ENCODE data around the gene TAPBPL.

TAPBPL gene

GRCh38 chr12:6435961-6436715, 15.7 kb upstream of the TAPBPL start:
- DNase-seq (ENCODE audit: low read depth in 2 of 3, low spot score in 2 of 3), result no peak

GRCh38 chr12:6437586-6437985, 14.3 kb upstream of the TAPBPL start:
- DNase-seq (ENCODE audit: low read depth in 2 of 3, low spot score in 2 of 3), result no peak

DNA sequence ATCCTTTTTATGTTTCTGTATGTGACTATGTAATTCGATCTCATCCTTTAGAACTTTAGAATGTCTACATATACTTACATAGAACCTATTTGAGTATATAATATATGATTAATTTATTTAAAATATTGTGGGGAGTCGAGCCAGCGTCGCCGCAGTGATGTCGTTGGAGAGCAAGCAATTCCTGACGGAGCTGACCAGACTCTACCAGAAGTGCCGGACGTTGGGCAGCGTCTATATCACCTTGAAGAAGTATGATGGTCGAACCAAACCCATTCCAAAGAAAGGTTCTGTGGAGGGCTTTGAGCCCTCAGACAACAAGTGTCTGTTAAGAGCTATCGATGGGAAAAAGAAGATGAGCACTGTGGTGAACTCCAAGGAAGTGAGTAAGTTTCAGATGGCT, 13.5 kb upstream of the TAPBPL start:
- DNase-seq (ENCODE audit: low read depth in 2 of 3, low spot score in 2 of 3), result no peak

DNA sequence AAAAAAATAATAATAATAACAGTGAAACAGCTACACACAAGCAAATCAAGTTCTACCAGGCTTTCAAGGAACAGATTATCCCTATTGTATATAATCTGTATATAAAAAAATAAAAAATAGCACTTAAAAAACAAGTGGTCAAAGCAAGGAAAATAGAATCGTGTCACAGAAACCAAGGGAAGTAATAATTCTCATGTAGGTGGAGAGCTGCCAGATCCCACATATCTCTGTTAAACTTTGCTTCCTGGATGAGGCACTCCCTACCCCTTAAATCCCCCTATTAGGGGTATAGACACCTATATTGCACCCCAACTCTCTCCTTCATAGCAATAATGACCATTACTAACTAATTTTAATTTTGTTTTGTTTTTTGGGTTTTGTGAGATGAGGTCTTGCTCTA, 11.5 kb upstream of the TAPBPL start:
- no peak for DNase-seq (ENCODE audit: low read depth in 2 of 3, low spot score in 2 of 3)

- no peak for DNase-seq (ENCODE audit: low read depth in 2 of 3, low spot score in 2 of 3)
These were observed 9.0 kb upstream of the TAPBPL start for GRCh38 chr12:6442836-6443235.

GRCh38 chr12:6443361-6443983, 8.4 kb upstream of the TAPBPL start:
- no peak for DNase-seq (ENCODE audit: low read depth in 2 of 3, low spot score in 2 of 3)

- DNase-seq (ENCODE audit: low read depth in 2 of 3, low spot score in 2 of 3), result no peak
These were observed 7.8 kb upstream of the TAPBPL start for GRCh38 chr12:6444031-6444430.

GRCh38 chr12:6444704-6445688, 6.8 kb upstream of the TAPBPL start, which contains the start of gene CD27:
Gene CD27 (plus strand): TSS chr12:6444955. CDS start chr12:6445096, 141 bp downstream.
- no peak for DNase-seq (ENCODE audit: low read depth in 2 of 3, low spot score in 2 of 3)

GRCh38 chr12:6450091-6450868, 1.6 kb upstream of the TAPBPL start:
- no peak for DNase-seq (ENCODE audit: low read depth in 2 of 3, low spot score in 2 of 3)

- DNase-seq (ENCODE audit: low read depth in 2 of 3, low spot score in 2 of 3), result no peak
These were observed 934 bp upstream of the TAPBPL start for GRCh38 chr12:6450869-6451347.

DNA sequence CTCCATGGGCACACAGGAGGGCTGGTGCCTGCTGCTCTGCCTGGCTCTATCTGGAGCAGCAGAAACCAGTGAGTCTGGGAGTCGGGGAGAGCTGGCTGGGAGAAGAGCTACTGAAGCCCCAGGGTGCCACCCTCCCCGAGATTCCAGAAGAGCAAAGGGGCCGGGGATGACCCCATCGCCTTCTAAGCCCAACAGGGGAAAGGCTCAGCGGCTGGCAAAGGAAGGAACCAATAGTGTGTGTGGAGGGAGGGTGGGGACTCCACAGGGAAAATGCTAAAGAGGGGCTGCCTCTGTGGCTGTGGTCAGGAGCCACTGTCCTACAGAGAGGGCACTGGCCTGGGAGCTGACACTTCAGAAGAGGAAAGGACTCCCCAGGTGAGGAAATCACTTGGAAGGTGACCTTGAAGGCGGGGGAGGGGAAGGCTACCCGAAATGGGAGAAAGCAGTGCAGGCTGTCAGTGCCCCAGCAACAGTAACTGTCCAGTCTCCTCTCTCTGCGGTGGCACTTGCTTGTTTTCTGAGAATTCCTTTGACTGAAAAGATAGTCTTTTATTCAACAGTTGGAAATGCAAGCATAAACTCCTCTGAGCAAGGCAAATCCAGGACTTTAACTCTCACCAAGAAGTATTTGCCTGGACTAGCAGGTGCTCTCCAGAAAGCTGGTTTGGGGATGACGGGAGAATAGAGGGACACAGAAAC, 552 bp downstream of the TAPBPL start:
- DNase-seq (ENCODE audit: low read depth in 2 of 3, low spot score in 2 of 3), result no peak

- DNase-seq (ENCODE audit: low read depth in 2 of 3, low spot score in 2 of 3), result no peak
These were observed 1.2 kb downstream of the TAPBPL start for GRCh38 chr12:6452944-6453630.

DNA sequence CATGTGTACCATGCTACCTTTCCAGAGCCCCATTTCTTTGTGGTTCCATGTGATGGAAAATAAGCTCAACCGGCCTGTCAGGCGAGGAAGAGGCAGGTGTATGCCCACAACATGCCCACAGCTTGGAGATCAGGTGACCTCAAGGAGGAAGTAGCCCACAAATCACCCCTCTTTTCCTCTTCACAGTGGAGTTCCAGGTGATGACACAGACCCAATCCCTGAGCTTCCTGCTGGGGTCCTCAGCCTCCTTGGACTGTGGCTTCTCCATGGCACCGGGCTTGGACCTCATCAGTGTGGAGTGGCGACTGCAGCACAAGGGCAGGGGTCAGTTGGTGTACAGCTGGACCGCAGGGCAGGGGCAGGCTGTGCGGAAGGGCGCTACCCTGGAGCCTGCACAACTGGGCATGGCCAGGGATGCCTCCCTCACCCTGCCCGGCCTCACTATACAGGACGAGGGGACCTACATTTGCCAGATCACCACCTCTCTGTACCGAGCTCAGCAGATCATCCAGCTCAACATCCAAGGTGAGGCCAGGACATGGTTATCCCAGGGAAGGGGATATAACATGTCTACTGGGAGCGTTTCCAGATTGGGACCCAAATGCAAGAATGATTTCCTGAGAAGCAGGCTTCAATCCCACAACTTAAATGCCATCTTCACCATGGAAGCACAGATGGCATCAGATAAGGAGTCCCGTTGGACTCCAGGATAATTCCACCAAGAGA, 5.5 kb downstream of the TAPBPL start:
- no peak for DNase-seq (ENCODE audit: low read depth in 2 of 3, low spot score in 2 of 3)

GRCh38 chr12:6458281-6459003, 6.6 kb downstream of the TAPBPL start:
- DNase-seq (ENCODE audit: low read depth in 2 of 3, low spot score in 2 of 3), result no peak

GRCh38 chr12:6459004-6459337, 7.1 kb downstream of the TAPBPL start:
- no peak for DNase-seq (ENCODE audit: low read depth in 2 of 3, low spot score in 2 of 3)

DNA sequence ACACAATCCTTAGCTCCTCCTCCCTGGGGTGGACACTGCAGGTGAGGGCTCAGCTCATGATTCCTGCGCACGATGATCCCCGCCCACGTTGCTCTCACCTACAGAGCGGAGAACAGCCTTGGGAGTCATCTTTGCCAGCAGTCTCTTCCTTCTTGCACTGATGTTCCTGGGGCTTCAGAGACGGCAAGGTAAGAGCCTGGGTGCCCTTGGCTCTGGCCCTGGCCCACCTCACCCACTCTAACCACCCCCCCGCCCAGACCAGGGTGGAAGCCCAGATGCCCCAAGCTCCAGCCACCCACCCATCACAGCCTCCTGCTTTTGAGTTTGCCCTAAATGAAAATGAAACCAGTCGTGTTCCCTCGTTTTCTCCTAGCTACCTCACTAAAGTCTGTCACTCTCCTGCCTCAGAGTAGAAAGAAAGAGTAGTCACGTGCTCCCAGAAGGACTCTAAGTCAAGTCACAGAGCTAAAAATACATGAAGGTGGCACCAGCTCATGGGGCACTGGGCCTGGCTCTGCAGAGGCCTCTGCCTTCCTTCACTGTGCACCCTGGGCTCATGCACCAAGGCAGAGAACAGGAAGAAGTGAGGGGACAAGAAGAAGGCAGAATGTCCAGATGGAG, 9.0 kb downstream of the TAPBPL start:
- no peak for DNase-seq (ENCODE audit: low read depth in 2 of 3, low spot score in 2 of 3)

DNA sequence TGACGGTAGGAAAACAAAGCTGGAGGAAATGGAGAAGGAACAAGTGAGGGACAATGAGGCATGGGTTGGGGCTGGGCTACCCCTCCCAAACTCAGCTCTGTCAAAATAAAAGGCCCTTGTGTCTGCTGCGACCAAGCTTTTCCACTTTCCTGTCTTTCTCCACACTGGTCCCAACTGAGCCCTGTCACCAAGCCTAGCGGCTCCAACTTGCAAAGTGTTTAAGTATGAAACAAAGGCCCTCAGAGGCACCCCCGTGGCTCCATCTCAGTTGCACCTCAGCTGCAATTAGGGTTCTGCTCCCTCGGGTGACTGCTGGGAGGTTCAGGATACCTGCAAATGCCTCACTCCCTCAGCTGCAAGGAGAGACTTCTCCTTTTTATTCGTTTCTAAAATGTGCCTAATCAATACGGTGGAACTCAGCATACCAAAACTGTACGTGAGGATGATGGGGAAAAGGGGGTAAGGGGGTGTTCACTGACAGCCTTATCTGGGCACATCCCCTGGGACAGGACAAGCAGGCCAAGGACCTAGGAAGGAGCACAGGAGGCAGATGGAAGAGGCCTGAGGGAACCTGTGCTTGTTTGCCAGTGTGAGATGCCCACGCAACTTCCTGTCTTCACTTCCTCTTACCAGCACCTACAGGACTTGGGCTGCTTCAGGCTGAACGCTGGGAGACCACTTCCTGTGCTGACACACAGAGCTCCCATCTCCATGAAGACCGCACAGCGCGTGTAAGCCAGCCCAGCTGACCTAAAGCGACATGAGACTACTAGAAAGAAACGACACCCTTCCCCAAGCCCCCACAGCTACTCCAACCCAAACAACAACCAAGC, 9.8 kb downstream of the TAPBPL start:
- DNase-seq (ENCODE audit: low read depth in 2 of 3, low spot score in 2 of 3), result peak in 1 of 3 experiments; percentile 69
